DND-41 (cell line): ENCODE measurements around the gene PAM16.
A peak's percentile ranks its signal among the peaks of the same experiment; 100 is the strongest.

ENCODE experiments used
- ATAC-seq: fragments of 200-7000 bp; cut with Tn5 transposase; 3 replicates; pipeline ENCODE4 v1.9.1; 2021; ENCODE audit warnings: low read depth; ENCODE audit not compliant: insufficient read depth
- DNase-seq: peaks from one replicate; pipeline ENCODE4 v3.0.0-alpha.2; 2020
- H2AFZ ChIP-seq: 2 replicates; pipeline ENCODE4 v1.6.0; 2012; ENCODE audit warnings: low read depth, low read length
- H3K27ac ChIP-seq: 2 replicates; pipeline ENCODE4 v1.5.1; 2012; ENCODE audit warnings: low read length, inconsistent platforms
- H3K27me3 ChIP-seq: fragments of 200-600 bp; sonication (generic); 2 replicates; pipeline ENCODE4 v1.6.0; 2012; ENCODE audit warnings: low read length, mild to moderate bottlenecking, inconsistent platforms; ENCODE audit not compliant: insufficient read depth, poor library complexity
- H3K36me3 ChIP-seq: 2 replicates; pipeline ENCODE4 v1.5.1; 2012; ENCODE audit warnings: low read length, inconsistent platforms; ENCODE audit not compliant: insufficient read depth
- H3K4me1 ChIP-seq: 2 replicates; pipeline ENCODE4 v1.5.1; 2012; ENCODE audit warnings: mild to moderate bottlenecking, low read length; ENCODE audit not compliant: insufficient read depth
- H3K4me2 ChIP-seq: 2 replicates; pipeline ENCODE4 v1.6.0; 2012; ENCODE audit warnings: mild to moderate bottlenecking, moderate library complexity, low read length, inconsistent platforms; ENCODE audit not compliant: insufficient read depth
- H3K4me3 ChIP-seq, 2 experiments: fragments of 200-600 bp in 1 of 2; shearing (Covaris generic) in 1 of 2; 2 replicates each; pipeline ENCODE4 v1.5.1; 2012 to 2016; ENCODE audit warnings: inconsistent platforms in 2 of 2, low read length in 2 of 2, mild to moderate bottlenecking in 2 of 2, low read depth in 1 of 2, moderate library complexity in 1 of 2
- H3K79me2 ChIP-seq: 2 replicates; pipeline ENCODE4 v1.6.0; 2012; ENCODE audit warnings: low read length, inconsistent platforms; ENCODE audit not compliant: insufficient read depth
- H3K9ac ChIP-seq: 2 replicates; pipeline ENCODE4 v1.6.0; 2012; ENCODE audit warnings: low read depth, mild to moderate bottlenecking, inconsistent platforms, low read length, moderate library complexity
- H3K9me3 ChIP-seq: 2 replicates; pipeline ENCODE4 v1.5.1; 2012; ENCODE audit warnings: low read length, moderate library complexity, mild to moderate bottlenecking, inconsistent platforms; ENCODE audit not compliant: insufficient read depth, severe bottlenecking
- H4K20me1 ChIP-seq: 2 replicates; pipeline ENCODE4 v1.6.0; 2012; ENCODE audit warnings: low read length; ENCODE audit not compliant: insufficient read depth
- CTCF ChIP-seq: IDR thresholded peaks from 2 replicates; pipeline ENCODE4 v1.5.1; 2012; ENCODE audit warnings: borderline replicate concordance, low read length, moderate library complexity, mild to moderate bottlenecking; ENCODE audit not compliant: poor library complexity, severe bottlenecking; ENCODE audit errors: extremely low read depth
- EZH2 ChIP-seq: IDR thresholded peaks from 3 replicates; pipeline ENCODE4 v1.6.1; 2012; ENCODE audit warnings: borderline replicate concordance, low read depth, mild to moderate bottlenecking, moderate library complexity, low read length, inconsistent platforms; ENCODE audit not compliant: severe bottlenecking

The PAM16 gene

GRCh38 chr16:4316108-4316863 is 34.8 kb downstream of the PAM16 start:
- DNase-seq (no peak), ATAC-seq (0 out of 3 replicates have a peak, but pooled peaks have one; percentile 13)
- H3K79me2 ChIP-seq = no peaks in the 10 kb centered on the region

GRCh38 chr16:4315186-4316107 is 35.7 kb downstream of the PAM16 start, which contains the start of gene GLIS2:
Gene GLIS2, plus strand, starts transcription at chr16:4316067. Its CDS starts 16,214 bp downstream, at chr16:4332281.
- ATAC-seq (peak; percentile 73), DNase-seq (peak; percentile 75)
- Histone ChIP-seq H3K79me2 (no peaks in the 10 kb centered on the region), H3K36me3 (no peaks in the 10 kb centered on the region), H3K4me1 (peaks cover 18% of the 10 kb centered on the region), H4K20me1 (peaks cover 26% of the 10 kb centered on the region), H3K27ac (no peak within 1 kb of the TSS), H3K4me2 (peak within 1 kb of the TSS; percentile 97), H2AFZ (peak within 1 kb of the TSS; percentile 56), H3K4me3 (peak within 1 kb of the TSS; percentile 25 to 64; a peak in 3 of 4 replicates), H3K27me3 (peaks cover 15% of the 10 kb centered on the region), H3K9me3 (no peaks in the 10 kb centered on the region), H3K9ac (peak within 1 kb of the TSS; percentile 67)
- no peak for TF ChIP-seq CTCF
- TF ChIP-seq EZH2 = peak; percentile 89

More at GRCh38 chr16:4316108-4316863, 34.8 kb downstream of the PAM16 start:
- H3K9me3 ChIP-seq = no peaks in the 10 kb centered on the region
- H3K27me3 ChIP-seq = peaks cover 15% of the 10 kb centered on the region
- H3K36me3 ChIP-seq = no peaks in the 10 kb centered on the region
- H3K4me2 ChIP-seq = peak overlapping the region; percentile 97
- H3K4me3 ChIP-seq = peak overlapping the region in 1 of 2 experiments; percentile 45; a peak in 2 of 4 replicates
- H2AFZ ChIP-seq = no peak overlapping the region
- peak overlapping the region; percentile 38; the same call in 1 of the 2 replicates for H3K9ac ChIP-seq
- peak; percentile 43 for TF ChIP-seq EZH2
- no peak for TF ChIP-seq CTCF
- H3K4me1 ChIP-seq = peaks cover 18% of the 10 kb centered on the region
- no peak overlapping the region for H3K27ac ChIP-seq
- peaks cover 29% of the 10 kb centered on the region for H4K20me1 ChIP-seq

GRCh38 chr16:4314532-4315185 is 36.5 kb downstream of the PAM16 start:
- H3K4me3 ChIP-seq = peak overlapping the region; percentile 25 to 64; a peak in 3 of 4 replicates
- peaks cover 24% of the 10 kb centered on the region for H4K20me1 ChIP-seq
- H3K36me3 ChIP-seq = no peaks in the 10 kb centered on the region
- H3K4me2 ChIP-seq = peak overlapping the region; percentile 97
- peaks cover 15% of the 10 kb centered on the region for H3K27me3 ChIP-seq
- no peak for ATAC-seq
- peak overlapping the region; percentile 67 for H3K9ac ChIP-seq
- no peak for DNase-seq
- no peaks in the 10 kb centered on the region for H3K79me2 ChIP-seq
- H3K9me3 ChIP-seq = no peaks in the 10 kb centered on the region
- TF ChIP-seq CTCF (peak; percentile 7), EZH2 (peak; percentile 91)
- peaks cover 18% of the 10 kb centered on the region for H3K4me1 ChIP-seq
- H2AFZ ChIP-seq = peak overlapping the region; percentile 56
- no peak overlapping the region for H3K27ac ChIP-seq
